Measurements from ENCODE around the gene GPR18. TPM values are rescaled to one million over a fixed set of nuclear protein-coding genes. Genes with fewer than 3 reads are reported as not detected.
A peak's percentile ranks its signal among the peaks of the same experiment; 100 is the strongest.
"Not testable (repeated sequence)": the region's sequence is repeated elsewhere in the genome, so short reads cannot be mapped to it uniquely, and the experiment has no call there.

The GPR18 gene
- total RNA-seq, 1 donor from 2014 or later = 5.9 TPM

DNA sequence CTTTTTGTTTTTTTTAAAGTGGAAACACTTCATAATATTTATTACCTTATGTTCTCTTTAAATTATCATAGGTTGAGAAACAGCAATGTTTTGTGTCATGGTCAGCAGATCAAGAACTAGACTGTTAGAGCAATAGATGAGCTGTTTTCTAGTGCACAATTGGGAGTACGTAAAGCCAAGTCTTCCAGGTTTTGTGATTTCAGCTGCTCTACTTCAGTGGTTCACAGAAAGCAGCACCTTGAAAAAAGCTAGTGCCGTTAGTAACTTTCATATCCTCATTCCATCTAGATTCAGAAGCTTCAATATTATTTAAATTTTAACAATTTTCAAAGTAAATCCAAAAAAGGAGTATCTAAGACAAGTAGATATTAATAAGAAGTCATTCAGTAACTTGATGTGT is 1.9 kb downstream of the GPR18 start:
- Mint-ChIP-seq H3K9me3 (no peaks in the 10 kb centered on the region), H3K27ac (no peak overlapping the region), H3K27me3 (no peaks in the 10 kb centered on the region), H3K4me3 (peak overlapping the region; percentile 78), H3K4me1 (peaks cover 56% of the 10 kb centered on the region), H3K36me3 (ENCODE audit: low read depth) (peaks cover 46% of the 10 kb centered on the region)
- intact Hi-C loops (cut with micrococcal nuclease) = loop anchor here (2.0 to 5.0 kb wide), 3 partner anchors 27 to 241 kb away; no protein-coding TSS in a partner anchor
- no peak for DNase-seq

- peak overlapping the region; percentile 26 for H3K4me3 Mint-ChIP-seq
- DNase-seq = peak; percentile 56
- intact Hi-C loops (cut with micrococcal nuclease) = loop anchor here (5.0 kb wide), 2 partner anchors 208 to 242 kb away; no protein-coding TSS in a partner anchor
- peaks cover 55% of the 10 kb centered on the region for H3K4me1 Mint-ChIP-seq
- no peaks in the 10 kb centered on the region for H3K27me3 Mint-ChIP-seq
- H3K9me3 Mint-ChIP-seq = no peaks in the 10 kb centered on the region
- H3K27ac Mint-ChIP-seq = peak overlapping the region; percentile 59
- H3K36me3 Mint-ChIP-seq (ENCODE audit: low read depth) = peaks cover 52% of the 10 kb centered on the region
Measured at GRCh38 chr13:99255271-99255670, 2.9 kb downstream of the GPR18 start.

DNA sequence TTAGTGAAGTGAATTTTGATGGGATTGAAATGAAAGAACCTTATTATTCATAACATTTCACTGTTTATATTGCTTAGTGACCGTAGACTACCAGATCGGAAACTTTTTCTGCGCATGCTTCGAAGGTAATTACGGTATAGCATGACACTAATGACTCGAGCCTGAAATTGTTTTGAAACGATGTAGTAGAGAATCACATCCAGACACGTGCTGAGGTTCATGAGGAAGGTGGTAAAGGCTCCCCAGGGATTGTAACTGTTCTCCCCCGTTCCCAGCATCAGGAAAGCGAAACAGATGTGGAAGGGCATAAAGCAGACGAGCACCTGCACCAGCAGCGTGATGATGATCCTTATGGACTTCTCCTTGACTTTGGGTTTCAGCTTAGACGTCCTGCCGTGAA is 3.3 kb downstream of the GPR18 start:
- no peaks in the 10 kb centered on the region for H3K27me3 Mint-ChIP-seq
- peaks cover 51% of the 10 kb centered on the region for H3K36me3 Mint-ChIP-seq (ENCODE audit: low read depth)
- peak overlapping the region; percentile 26 for H3K4me3 Mint-ChIP-seq
- no peaks in the 10 kb centered on the region for H3K9me3 Mint-ChIP-seq
- intact Hi-C loops (cut with micrococcal nuclease) = loop anchor here (5.0 kb wide), 2 partner anchors 208 to 242 kb away; no protein-coding TSS in a partner anchor
- peaks cover 53% of the 10 kb centered on the region for H3K4me1 Mint-ChIP-seq
- peak overlapping the region; percentile 59 for H3K27ac Mint-ChIP-seq
- peak; percentile 50 for DNase-seq

DNA sequence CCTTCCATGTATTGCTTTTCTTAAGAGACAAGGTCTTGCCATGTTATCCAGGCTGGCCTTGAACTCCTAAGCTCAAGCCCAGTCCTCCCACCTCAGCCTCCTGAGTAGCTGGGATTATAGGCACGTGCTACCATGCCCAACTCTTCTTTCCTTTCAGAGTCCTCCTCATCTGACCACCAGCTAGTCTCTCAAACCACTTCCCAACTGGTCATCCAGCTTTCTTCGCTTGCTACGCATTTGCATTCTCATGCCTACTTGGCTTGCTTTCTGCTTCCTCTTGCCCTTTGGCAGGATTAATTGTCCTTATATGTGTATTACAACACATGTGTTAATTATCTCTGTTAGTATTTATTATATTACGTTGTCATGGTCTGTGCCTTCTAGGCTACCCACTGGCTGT is 6.3 kb downstream of the GPR18 start:
- no peak for DNase-seq
- Mint-ChIP-seq H3K36me3 (ENCODE audit: low read depth) (peaks cover 63% of the 10 kb centered on the region), H3K27ac (no peak overlapping the region), H3K9me3 (peaks cover 4% of the 10 kb centered on the region), H3K27me3 (no peaks in the 10 kb centered on the region), H3K4me1 (peaks cover 45% of the 10 kb centered on the region), H3K4me3 (no peak overlapping the region)
- intact Hi-C loops (cut with micrococcal nuclease) = loop anchor here (1.0 kb wide), 1 partner anchor 7 kb away; no protein-coding TSS in a partner anchor

DNA sequence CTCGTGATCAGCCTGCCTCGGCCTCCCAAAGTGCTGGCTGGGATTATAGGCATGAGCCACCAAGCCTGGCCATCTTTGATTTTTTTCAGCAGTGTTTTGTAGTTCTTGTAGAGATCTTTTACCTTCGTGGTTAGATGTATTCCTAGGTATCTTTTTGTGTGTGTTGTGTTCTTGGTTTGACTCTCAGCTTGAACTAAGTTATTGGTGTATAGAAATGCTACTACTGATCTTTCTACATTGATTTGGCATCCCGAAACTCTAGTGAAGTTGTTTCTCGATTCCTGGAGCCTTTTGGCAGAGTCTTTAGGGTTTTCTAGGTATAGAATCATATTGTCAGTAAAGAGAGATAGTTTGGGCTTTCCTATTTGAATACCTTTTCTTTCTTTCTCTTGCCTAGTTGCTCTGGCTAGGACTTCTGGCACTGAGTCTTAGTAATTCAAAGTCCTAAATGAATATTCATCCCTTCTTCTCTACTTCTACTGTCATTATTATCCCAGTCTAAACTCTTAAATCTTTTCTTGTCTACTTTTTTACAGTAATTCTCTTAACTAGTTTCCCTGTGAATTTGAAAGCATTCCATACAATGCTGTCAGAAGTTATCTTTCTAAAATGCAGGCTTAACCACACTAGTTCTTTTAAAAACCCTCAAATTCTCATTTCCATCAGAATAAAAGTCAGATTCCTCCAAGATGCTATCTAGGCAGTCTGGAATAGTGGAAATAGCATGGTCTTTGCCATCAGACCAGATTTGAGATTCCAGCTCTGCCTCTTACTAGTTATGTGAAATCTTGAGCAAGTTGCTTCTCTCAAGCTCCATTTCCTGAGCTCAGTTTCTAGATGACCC is 7.0 kb downstream of the GPR18 start:
- Mint-ChIP-seq H3K9me3 (peaks cover 4% of the 10 kb centered on the region), H3K36me3 (ENCODE audit: low read depth) (peaks cover 64% of the 10 kb centered on the region), H3K27me3 (no peaks in the 10 kb centered on the region), H3K4me1 (peaks cover 41% of the 10 kb centered on the region), H3K27ac (peak overlapping the region; percentile 54), H3K4me3 (no peak overlapping the region)
- DNase-seq = no peak
- intact Hi-C loops (cut with micrococcal nuclease) = loop anchor here (1.0 kb wide), 1 partner anchor 8 kb away; no protein-coding TSS in a partner anchor

DNA sequence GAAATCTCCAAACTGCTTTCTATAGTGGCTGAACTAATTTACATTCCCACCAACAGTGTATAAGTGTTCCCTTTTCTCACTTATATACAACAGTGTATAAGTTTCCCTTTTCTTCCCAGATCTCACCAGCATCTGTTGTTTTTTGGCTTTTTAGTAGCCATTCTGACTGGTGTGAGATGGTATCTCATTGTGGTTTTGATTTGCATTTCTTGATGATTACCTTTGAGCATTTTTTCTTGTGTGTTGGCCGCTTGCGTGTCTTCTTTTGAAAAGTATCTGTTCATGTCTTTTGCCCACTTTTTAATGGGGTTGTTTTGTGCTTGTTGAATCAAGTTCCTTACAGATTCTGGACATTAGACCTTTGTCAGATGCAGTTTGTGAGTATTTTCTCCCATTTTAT is 8.6 kb downstream of the GPR18 start:
- H3K27me3 Mint-ChIP-seq; DNase-seq; H3K27ac Mint-ChIP-seq; H3K4me3 Mint-ChIP-seq; intact Hi-C loops (cut with micrococcal nuclease); H3K9me3 Mint-ChIP-seq: not testable (repeated sequence)
- peaks cover 61% of the 10 kb centered on the region for H3K36me3 Mint-ChIP-seq (ENCODE audit: low read depth)
- peaks cover 31% of the 10 kb centered on the region for H3K4me1 Mint-ChIP-seq

DNA sequence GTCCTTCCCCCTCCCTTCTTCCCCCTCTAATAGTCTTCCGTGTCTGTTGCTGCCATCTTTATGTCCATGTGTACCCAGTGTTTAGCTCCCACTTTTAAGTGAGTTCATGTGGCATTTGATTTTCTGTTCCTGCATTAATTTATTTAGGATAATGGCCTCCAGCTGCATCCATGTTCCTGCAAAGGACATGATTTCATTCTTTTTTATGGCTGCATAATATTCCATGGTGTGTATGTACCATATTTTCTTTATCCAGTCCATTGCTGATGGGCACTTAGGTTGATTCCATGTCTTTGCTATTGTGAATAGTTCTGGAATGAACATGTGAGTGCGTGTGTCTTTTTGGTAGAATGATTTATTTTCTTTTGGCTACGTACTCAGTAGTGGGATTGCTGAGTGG is 9.0 kb downstream of the GPR18 start:
- H3K27ac Mint-ChIP-seq; H3K9me3 Mint-ChIP-seq; DNase-seq; intact Hi-C loops (cut with micrococcal nuclease); H3K4me3 Mint-ChIP-seq; H3K27me3 Mint-ChIP-seq: not testable (repeated sequence)
- Mint-ChIP-seq H3K36me3 (ENCODE audit: low read depth) (peaks cover 62% of the 10 kb centered on the region), H3K4me1 (peaks cover 30% of the 10 kb centered on the region)

GRCh38 chr13:99246100-99246499 is 12.1 kb downstream of the GPR18 start:
- DNase-seq = no peak
- H3K27me3 Mint-ChIP-seq = no peaks in the 10 kb centered on the region
- H3K36me3 Mint-ChIP-seq (ENCODE audit: low read depth) = peaks cover 49% of the 10 kb centered on the region
- H3K4me3 Mint-ChIP-seq = no peak overlapping the region
- no peak overlapping the region for H3K27ac Mint-ChIP-seq
- peaks cover 14% of the 10 kb centered on the region for H3K4me1 Mint-ChIP-seq
- peaks cover 4% of the 10 kb centered on the region for H3K9me3 Mint-ChIP-seq
- intact Hi-C loops (cut with micrococcal nuclease) = no loop called here

DNA sequence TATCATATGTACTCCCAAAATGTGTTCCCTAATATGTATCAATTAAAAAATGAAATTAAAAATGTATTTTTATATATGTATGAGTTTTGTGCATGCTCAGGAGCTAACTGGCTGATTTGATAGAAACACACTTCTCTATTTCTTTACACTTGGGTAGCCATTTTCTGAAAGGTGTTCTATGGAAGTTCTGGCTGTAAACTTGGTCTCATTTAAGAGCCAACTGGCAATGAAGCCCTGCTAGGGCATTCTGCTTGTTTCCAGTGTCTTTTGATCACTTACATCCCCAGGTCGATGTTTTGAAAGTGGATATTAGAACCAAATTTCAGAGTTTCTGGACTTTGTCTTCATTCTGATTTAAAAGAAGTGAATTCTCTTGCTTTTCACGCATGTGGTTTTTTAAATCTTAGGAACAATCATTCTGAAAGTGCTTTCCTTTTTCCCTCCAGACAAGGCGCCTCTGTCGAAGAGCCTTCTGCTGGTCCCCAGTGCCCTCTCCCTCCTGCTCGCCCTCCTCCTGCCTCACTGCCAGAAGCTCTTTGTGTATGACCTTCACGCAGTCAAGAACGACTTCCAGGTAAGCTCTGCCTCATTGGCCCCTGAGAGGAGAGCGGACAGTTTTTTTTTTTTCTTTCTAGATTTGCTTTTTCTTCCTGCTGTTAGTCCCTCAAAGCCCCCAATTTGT is 20.1 kb downstream of the GPR18 start:
- Mint-ChIP-seq H3K27me3 (no peaks in the 10 kb centered on the region), H3K36me3 (ENCODE audit: low read depth) (peaks cover 50% of the 10 kb centered on the region), H3K4me1 (peaks cover 39% of the 10 kb centered on the region), H3K4me3 (peak overlapping the region; percentile 82), H3K27ac (peak overlapping the region; percentile 89), H3K9me3 (no peaks in the 10 kb centered on the region)
- intact Hi-C loops (cut with micrococcal nuclease) = loop anchor here (1.0 to 2.0 kb wide), 2 partner anchors 9 to 21 kb away; partner anchors contain the start of gene GPR18
- peak; percentile 79 for DNase-seq

DNA sequence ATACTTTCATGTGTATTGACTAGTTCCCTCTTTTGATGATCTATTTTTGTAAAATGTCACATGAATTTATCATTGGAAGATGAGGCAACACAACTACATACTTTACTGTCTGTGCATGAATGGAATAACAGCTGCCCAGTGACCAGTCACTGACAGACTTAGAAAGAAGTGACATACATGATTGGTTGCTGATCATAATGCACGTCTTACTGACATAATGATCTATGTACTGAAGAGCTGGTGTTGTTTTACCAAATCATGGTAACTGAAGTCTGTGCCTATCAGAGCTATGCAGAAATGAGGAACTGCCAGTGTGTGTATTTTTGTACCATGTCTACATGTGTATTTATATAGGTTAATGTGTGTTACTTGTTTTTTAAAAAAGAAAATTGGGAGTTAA is 26.5 kb downstream of the GPR18 start:
- Mint-ChIP-seq H3K36me3 (ENCODE audit: low read depth) (peaks cover 35% of the 10 kb centered on the region), H3K4me3 (no peak overlapping the region), H3K9me3 (no peaks in the 10 kb centered on the region), H3K27me3 (no peaks in the 10 kb centered on the region), H3K4me1 (peaks cover 42% of the 10 kb centered on the region), H3K27ac (peak overlapping the region; percentile 22)
- intact Hi-C loops (cut with micrococcal nuclease) = no loop called here
- no peak for DNase-seq

- no peaks in the 10 kb centered on the region for H3K9me3 Mint-ChIP-seq
- H3K27me3 Mint-ChIP-seq = no peaks in the 10 kb centered on the region
- intact Hi-C loops (cut with micrococcal nuclease) = no loop called here
- no peak overlapping the region for H3K27ac Mint-ChIP-seq
- H3K4me1 Mint-ChIP-seq = peaks cover 42% of the 10 kb centered on the region
- no peak for DNase-seq
- peaks cover 39% of the 10 kb centered on the region for H3K36me3 Mint-ChIP-seq (ENCODE audit: low read depth)
- H3K4me3 Mint-ChIP-seq = no peak overlapping the region
Measured at GRCh38 chr13:99230991-99231390, 27.2 kb downstream of the GPR18 start.

DNA sequence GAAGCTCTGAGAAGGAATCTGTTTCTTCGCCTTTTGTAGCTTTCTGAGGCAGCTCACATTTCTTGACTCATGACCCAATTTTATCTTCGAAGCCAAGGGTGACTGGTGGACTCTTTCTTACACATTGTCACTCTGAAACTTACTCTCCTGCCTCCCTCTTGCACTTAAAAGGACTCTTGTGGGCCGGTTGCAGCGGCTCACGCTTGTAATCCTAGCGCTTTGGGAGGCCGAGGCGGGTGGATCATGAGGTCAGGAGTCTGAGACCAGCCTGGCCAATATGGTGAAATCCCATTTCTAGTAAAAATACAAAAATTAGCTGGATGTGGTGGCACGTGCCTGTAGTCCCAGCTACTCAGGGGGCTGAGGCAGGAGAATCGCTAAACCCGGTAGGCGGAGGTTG is 27.6 kb downstream of the GPR18 start:
- H3K4me3 Mint-ChIP-seq; H3K27me3 Mint-ChIP-seq; intact Hi-C loops (cut with micrococcal nuclease); DNase-seq; H3K9me3 Mint-ChIP-seq; H3K27ac Mint-ChIP-seq: not testable (repeated sequence)
- Mint-ChIP-seq H3K4me1 (peaks cover 44% of the 10 kb centered on the region), H3K36me3 (ENCODE audit: low read depth) (peaks cover 41% of the 10 kb centered on the region)

- Mint-ChIP-seq H3K27ac (peak overlapping the region; percentile 86), H3K27me3 (no peaks in the 10 kb centered on the region), H3K9me3 (no peaks in the 10 kb centered on the region), H3K4me3 (peak overlapping the region; percentile 79), H3K36me3 (ENCODE audit: low read depth) (peaks cover 38% of the 10 kb centered on the region), H3K4me1 (peaks cover 50% of the 10 kb centered on the region)
- peak; percentile 65 for DNase-seq
- intact Hi-C loops (cut with micrococcal nuclease) = loop anchor here (1.0 to 2.0 kb wide), 6 partner anchors 9 to 53 kb away; partner anchors contain the start of gene UBAC2
Measured at GRCh38 chr13:99228737-99229691, 29.2 kb downstream of the GPR18 start.
